ENCODE data around the gene OR7C1. TPM values are rescaled to one million over a fixed set of nuclear protein-coding genes. Genes with fewer than 3 reads are reported as not detected.
"Not testable (repeated sequence)": the region's sequence is repeated elsewhere in the genome, so short reads cannot be mapped to it uniquely, and the experiment has no call there.

Gene OR7C1
- total RNA-seq, 2 experiments from 2014 or later, result not detected

DNA sequence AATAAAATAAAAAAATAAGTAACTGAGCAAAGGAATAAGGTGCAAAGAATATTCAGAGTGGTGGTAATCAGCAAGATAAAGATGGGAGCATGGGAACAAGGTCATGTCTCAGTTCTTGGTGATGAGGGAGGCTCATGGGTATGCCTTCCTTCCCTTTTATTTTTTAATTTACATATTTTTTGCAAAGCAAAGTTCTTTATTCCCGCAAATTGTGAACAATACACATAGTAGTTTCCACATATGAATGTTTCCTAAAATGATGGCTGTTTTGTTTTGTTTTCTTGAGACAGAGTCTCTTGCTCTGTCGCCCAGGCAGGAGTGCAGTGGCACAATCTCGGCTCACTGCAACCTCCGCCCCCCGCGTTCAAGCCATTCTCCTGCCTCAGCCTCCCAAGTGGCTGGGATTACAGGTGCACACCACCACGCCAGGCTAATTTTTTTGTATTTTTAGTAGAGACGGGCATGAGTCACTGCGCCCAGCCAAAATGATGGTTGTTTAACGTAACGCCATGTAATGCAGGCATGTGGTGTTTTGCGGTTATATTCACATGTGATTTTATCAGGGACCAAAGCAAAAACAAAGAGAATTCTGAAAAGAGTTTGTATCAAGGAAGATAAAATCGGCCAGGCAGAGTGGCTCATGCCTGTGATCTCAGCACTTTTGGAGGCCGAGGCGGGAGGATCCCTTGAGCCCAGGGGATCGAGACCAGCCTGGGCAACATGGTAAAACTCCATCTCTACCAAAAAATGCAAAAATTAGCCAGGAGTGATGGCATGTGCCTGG is 52.2 kb downstream of the OR7C1 start:
- no peaks in the 10 kb centered on the region for H3K9me3 Mint-ChIP-seq
- intact Hi-C loops (cut with micrococcal nuclease), result loop anchor here (10.0 kb wide), 1 partner anchor 208 kb away; the partner anchor contains the start of gene NDUFB7
- CTCF ChIA-PET, result interaction anchor here (0.9 kb wide), 1 partner anchor 83 kb away, joined by 3 read pairs; no protein-coding TSS in a partner anchor

DNA sequence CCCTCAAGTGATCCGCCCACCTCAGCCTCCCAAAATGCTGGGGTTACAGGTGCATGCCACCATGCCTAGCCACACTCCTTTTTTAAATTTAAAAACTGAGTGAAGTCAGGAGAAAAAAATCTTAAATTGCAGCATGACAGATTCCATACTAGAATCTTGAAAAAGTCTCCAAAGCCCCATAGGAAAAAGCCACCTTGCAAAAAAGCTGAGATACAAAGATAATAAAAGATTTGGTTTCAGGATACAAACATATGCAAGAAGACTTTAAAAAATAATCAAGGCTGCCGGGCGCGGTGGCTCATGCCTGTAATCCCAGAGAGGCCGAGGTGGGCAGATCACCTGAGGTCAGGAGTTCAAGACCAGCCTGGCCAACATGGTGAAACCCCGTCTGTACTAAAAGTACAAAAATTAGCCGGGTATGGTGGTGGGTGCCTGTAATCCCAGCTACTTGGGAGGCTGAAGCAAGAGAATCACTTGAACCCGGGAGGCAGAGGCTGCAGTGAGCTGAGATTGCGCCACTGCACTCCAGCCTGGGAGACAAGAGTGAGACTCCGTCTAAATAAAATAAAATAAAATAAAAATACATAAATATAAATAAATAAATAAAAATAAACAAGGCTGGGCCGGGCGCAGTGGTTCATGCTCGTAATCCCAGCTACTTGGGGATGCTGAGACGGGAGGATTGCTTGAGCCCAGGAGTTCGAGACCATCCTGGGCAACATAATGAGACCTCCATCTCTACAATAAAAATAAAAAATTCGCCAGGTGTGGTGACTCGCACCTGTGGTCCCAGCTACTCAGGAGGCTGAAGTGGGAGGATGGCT is 53.1 kb downstream of the OR7C1 start:
- DNase-seq, H3K9me3 Mint-ChIP-seq, POLR2A ChIA-PET, H3K27ac Mint-ChIP-seq, H3K4me3 Mint-ChIP-seq, H3K36me3 Mint-ChIP-seq, CTCF ChIA-PET: not testable (repeated sequence)
- peaks cover 27% of the 10 kb centered on the region for H3K27me3 Mint-ChIP-seq
- intact Hi-C loops (cut with micrococcal nuclease), result loop anchor here (10.0 kb wide), 1 partner anchor 207 kb away; the partner anchor contains the start of gene NDUFB7
- peaks cover 16% of the 10 kb centered on the region for H3K4me1 Mint-ChIP-seq (ENCODE audit: low read depth)

More for the DNA sequence above, 52.2 kb downstream of the OR7C1 start:
- no peak for DNase-seq
- peaks cover 16% of the 10 kb centered on the region for H3K4me1 Mint-ChIP-seq (ENCODE audit: low read depth)
- H3K27ac Mint-ChIP-seq, result no peak overlapping the region
- peaks cover 21% of the 10 kb centered on the region for H3K27me3 Mint-ChIP-seq
- POLR2A ChIA-PET, result no interaction called here
- H3K4me3 Mint-ChIP-seq, result no peak overlapping the region
- H3K36me3 Mint-ChIP-seq, result no peaks in the 10 kb centered on the region

DNA sequence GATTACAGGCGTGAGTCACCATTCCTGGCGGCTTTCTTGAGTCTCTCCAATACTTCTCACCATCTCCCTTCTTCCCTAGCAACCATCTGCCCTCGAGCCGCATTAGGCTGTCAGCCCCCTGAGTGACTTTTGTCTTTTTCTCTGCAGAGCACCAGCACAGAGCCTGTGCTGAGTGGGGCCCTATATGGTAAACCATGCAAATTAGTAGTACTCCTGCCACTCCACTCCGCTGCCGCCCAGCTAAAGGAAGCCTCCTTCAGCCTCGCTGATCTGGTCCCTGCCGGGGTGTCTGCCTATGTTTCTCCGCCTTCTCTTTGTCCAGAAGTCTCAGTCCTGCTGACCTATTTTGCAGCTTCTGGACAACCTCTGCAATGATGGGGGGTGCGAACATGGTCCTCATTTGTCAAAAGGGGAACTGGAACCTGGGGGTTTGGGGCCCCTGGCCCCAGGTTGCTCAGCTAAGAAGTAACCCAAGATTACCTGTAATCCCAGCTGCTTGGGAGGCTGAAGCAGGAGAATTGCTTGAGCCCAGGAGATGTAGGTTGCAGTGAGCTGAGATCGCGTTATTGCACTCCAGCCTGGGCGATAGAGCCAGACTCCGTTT is 54.3 kb downstream of the OR7C1 start:
- H3K27me3 Mint-ChIP-seq, result peaks cover 34% of the 10 kb centered on the region
- DNase-seq, POLR2A ChIA-PET, H3K4me3 Mint-ChIP-seq, H3K27ac Mint-ChIP-seq, H3K36me3 Mint-ChIP-seq, CTCF ChIA-PET, H3K9me3 Mint-ChIP-seq: not testable (repeated sequence)
- peaks cover 14% of the 10 kb centered on the region for H3K4me1 Mint-ChIP-seq (ENCODE audit: low read depth)
- intact Hi-C loops (cut with micrococcal nuclease), result loop anchor here (10.0 kb wide), 1 partner anchor 206 kb away; the partner anchor contains the start of gene NDUFB7

DNA sequence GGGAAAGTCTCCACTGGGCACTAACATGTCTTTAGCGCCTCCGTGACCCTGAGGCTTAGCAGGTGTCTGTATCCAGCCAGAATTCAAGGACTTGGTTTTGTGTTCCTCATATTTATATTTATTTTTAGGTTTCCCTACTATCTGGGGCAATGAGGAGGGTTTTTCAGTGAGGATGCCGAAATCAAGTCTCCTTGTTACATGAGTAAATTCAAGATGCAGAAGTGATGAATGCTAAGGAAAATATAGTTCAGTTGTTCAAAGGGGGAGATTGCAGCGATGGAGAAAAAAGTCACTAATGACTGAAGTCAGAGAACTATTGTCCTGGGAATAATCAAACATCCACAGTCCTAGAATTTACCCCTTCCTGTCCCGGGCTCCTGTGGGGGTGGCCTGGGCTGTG is 55.8 kb downstream of the OR7C1 start:
- no peaks in the 10 kb centered on the region for H3K36me3 Mint-ChIP-seq
- no peaks in the 10 kb centered on the region for H3K9me3 Mint-ChIP-seq
- peaks cover 6% of the 10 kb centered on the region for H3K4me1 Mint-ChIP-seq (ENCODE audit: low read depth)
- ChIA-PET POLR2A (no interaction called here), CTCF (no interaction called here)
- no peak for DNase-seq
- H3K27ac Mint-ChIP-seq, result no peak overlapping the region
- H3K27me3 Mint-ChIP-seq, result peaks cover 32% of the 10 kb centered on the region
- no peak overlapping the region for H3K4me3 Mint-ChIP-seq
- intact Hi-C loops (cut with micrococcal nuclease), result no loop called here

DNA sequence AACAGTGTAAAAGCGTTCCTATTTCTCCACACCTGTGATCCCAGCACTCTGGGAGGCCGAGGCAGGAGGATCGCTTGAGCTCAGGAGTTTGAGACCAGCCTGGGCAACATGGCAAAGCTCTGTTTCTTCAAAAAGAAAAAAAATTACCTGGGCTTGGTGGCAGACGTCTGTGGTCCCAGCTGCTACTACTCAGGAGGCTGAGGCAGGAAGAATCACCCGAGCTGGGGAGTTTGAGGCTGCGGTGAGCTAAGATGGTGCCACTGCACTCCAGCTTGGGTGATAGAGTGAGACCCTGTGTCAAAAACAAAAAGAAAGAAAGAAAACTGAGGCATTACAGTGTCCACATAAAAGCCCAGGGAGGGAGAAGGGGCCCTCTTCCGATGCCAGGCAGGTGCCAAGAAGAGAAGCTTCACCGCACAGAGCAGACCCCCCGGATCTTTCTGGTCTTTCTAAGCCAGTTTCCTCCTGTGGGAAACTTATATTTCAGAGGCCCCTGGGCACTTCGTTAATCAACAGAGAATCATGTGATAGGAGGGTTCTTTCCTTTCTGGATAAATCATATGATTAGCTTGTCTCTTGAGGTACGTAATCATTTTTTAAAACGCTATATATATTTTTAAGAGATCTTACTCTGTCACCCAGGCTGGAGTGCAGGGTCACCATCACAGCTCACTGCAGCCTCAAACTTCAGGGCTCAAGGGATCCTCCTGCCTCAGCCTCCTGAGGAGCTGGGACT is 56.7 kb downstream of the OR7C1 start, which contains the start of gene ADGRE2:
Gene ADGRE2, minus strand, starts transcription at position 451 of the 736 bp plus-strand sequence. CDS start 1,804 bp downstream, outside the sequence.
- H3K27ac Mint-ChIP-seq; H3K4me3 Mint-ChIP-seq; DNase-seq; H3K9me3 Mint-ChIP-seq; H3K4me1 Mint-ChIP-seq (ENCODE audit: low read depth); intact Hi-C loops (cut with micrococcal nuclease); POLR2A ChIA-PET; CTCF ChIA-PET; H3K36me3 Mint-ChIP-seq: not testable (repeated sequence)
- H3K27me3 Mint-ChIP-seq, result peaks cover 32% of the 10 kb centered on the region

DNA sequence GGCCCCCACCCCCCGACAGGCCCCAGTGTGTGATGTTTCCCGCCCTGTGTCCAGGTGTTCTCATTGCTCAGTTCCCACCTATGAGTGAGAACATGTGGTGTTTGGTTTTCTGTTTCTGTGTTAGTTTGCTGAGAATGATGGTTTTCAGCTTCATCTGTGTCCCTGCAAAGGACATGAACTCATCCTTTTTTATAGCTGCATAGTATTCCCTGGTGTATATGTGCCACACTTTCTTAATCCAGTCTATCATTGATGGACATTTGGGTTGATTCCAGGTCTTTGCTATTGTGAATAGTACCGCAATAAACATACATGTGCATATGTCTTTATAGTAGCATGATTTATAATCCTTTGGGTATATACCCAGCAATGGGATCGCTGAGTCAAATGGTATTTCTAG is 57.3 kb downstream of the OR7C1 start:
- POLR2A ChIA-PET; H3K9me3 Mint-ChIP-seq; CTCF ChIA-PET; DNase-seq; H3K36me3 Mint-ChIP-seq; H3K4me3 Mint-ChIP-seq; intact Hi-C loops (cut with micrococcal nuclease); H3K4me1 Mint-ChIP-seq (ENCODE audit: low read depth); H3K27ac Mint-ChIP-seq: not testable (repeated sequence)
- H3K27me3 Mint-ChIP-seq, result peaks cover 27% of the 10 kb centered on the region

DNA sequence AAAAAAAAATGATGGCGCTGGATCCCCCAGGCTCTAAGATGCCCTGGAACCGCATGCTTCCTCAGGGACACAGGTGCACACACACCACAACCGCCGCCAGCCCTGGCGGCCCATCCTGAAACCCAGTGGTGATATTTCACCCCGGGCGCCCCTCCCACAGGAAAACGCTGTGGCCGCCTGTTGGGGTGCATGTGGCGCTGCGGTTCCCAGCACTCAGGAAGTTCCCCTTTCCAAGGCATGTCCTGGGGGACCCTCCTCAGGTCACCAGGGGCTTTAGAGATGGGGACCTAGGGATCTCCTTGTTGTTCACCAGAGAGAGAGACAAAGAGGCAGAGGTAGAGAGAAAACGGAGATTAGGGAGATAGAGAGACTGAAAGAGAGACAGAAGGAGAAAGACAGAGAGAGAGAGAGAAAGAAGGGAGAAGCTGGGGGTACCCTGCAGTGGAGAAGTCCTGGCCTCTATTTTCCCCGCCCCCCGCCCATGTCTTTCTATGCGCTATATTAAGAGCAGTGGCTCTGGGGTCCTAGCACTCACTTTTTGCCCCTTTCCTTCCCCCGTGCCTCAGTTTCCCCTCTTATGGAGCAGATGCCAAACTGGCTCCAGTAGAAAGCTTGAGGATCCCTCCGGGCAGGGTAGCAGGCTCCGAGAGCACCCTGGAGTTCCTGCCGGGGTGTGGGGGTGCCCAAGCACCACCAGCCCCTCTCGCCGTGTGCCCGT is 59.0 kb downstream of the OR7C1 start:
- POLR2A ChIA-PET, result interaction anchor here (0.7 kb wide), 1 partner anchor 389 kb away, joined by 3 read pairs; no protein-coding TSS in a partner anchor
- CTCF ChIA-PET, result no interaction called here
- Mint-ChIP-seq H3K27me3 (peaks cover 27% of the 10 kb centered on the region), H3K27ac (no peak overlapping the region), H3K4me1 (ENCODE audit: low read depth) (peaks cover 6% of the 10 kb centered on the region), H3K36me3 (no peaks in the 10 kb centered on the region), H3K4me3 (peak overlapping the region; percentile 20), H3K9me3 (no peaks in the 10 kb centered on the region)
- DNase-seq, result no peak
- intact Hi-C loops (cut with micrococcal nuclease), result no loop called here

DNA sequence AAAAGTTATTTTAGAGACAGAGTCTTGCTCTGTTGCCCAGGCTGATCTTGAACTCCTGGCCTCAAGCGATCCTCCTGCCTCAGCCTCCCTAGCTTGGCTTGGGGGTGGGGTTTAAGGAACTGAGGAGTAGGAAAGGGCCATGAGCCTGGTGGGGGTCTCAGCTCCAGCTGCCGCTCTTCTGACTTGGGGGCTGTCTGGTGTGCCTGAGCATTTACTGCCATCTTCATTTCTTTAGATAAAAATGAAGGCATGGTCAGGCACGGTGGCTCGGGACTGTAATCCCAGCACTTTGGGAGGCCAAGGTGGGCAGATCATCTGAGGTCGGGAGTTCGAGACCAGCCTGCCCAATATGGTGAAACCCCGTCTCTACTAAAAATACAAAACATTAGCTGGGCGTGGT is 59.7 kb downstream of the OR7C1 start:
- POLR2A ChIA-PET; H3K9me3 Mint-ChIP-seq; DNase-seq; H3K36me3 Mint-ChIP-seq; H3K4me1 Mint-ChIP-seq (ENCODE audit: low read depth); intact Hi-C loops (cut with micrococcal nuclease); H3K27ac Mint-ChIP-seq; H3K4me3 Mint-ChIP-seq: not testable (repeated sequence)
- CTCF ChIA-PET, result interaction anchor here (0.9 kb wide), 1 partner anchor 11 kb away, joined by 3 read pairs; no protein-coding TSS in a partner anchor
- H3K27me3 Mint-ChIP-seq, result peaks cover 27% of the 10 kb centered on the region

DNA sequence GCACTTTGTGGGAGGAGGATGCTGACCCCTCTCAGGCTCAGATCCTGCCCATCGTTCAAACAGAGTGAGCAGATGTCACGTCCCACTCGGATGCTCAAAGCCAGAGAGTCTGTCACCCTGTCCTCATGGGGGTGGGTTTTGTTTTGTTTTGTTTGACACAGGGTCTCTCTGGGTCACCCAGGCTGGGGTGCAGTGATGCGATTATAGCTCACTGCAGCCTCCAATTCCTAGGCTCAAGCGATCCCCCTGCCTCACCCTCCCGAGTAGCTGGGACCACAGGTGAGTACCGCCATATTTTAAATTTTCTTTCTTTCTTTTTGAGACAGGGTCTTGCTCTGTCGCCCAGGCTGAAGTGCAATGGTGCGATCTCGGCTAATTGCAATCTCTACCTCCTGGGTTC is 60.6 kb downstream of the OR7C1 start:
- no peak for DNase-seq
- Mint-ChIP-seq H3K4me3 (no peak overlapping the region), H3K36me3 (no peaks in the 10 kb centered on the region), H3K27ac (no peak overlapping the region), H3K9me3 (no peaks in the 10 kb centered on the region), H3K4me1 (ENCODE audit: low read depth) (peaks cover 6% of the 10 kb centered on the region), H3K27me3 (peaks cover 27% of the 10 kb centered on the region)
- ChIA-PET CTCF (interaction anchor here (0.9 kb wide), 1 partner anchor 12 kb away, joined by 3 read pairs; no protein-coding TSS in a partner anchor), POLR2A (no interaction called here)
- intact Hi-C loops (cut with micrococcal nuclease), result no loop called here

DNA sequence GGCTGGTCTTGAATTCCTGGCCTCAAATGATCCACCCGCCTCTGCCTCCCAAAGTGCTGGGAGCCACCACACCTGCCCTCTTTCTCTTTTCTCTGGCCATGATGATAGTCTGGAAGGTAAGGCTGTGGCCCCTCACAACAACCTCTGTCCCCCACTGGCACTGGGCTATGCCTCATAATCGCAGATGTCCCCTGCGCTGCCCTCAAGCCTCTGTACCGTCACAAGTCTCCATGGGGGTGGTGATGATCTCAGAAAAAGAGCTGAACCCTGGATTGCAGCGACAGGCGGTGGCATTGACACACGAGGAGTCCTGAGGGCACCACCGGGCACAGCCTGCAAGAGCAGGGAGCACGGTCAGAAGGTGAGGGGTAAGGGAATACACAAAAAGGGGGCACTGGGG is 61.3 kb downstream of the OR7C1 start:
- H3K4me3 Mint-ChIP-seq; H3K4me1 Mint-ChIP-seq (ENCODE audit: low read depth); DNase-seq; intact Hi-C loops (cut with micrococcal nuclease); H3K27ac Mint-ChIP-seq; CTCF ChIA-PET; H3K36me3 Mint-ChIP-seq; POLR2A ChIA-PET; H3K9me3 Mint-ChIP-seq: not testable (repeated sequence)
- H3K27me3 Mint-ChIP-seq, result peaks cover 24% of the 10 kb centered on the region

DNA sequence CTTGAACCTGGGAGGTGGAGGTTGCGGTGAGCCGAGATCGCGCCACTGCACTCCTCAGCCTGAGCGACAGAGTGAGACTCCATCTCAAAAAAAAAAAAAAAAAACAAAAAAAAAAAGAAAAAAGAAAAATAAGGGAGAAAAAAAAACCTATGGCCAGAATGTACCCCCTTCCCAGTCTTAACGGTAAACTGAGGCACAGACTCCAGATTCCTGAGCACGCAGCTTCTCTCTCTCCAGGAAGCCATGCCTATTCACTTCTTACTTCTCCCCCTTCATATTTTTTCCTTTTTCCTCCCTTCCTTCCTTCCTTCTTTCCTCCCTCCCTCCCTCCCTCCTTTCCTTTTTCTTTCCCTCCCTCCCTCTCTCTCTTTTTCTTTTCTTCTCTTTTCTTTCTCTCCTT is 62.0 kb downstream of the OR7C1 start:
- peaks cover 6% of the 10 kb centered on the region for H3K4me1 Mint-ChIP-seq (ENCODE audit: low read depth)
- POLR2A ChIA-PET, result no interaction called here

More for the DNA sequence above, 62.0 kb downstream of the OR7C1 start:
- H3K36me3 Mint-ChIP-seq, result no peaks in the 10 kb centered on the region
- H3K4me3 Mint-ChIP-seq, result no peak overlapping the region
- intact Hi-C loops (cut with micrococcal nuclease), result no loop called here
- no peaks in the 10 kb centered on the region for H3K9me3 Mint-ChIP-seq
- no peak overlapping the region for H3K27ac Mint-ChIP-seq
- peaks cover 23% of the 10 kb centered on the region for H3K27me3 Mint-ChIP-seq
- no peak for DNase-seq
- CTCF ChIA-PET, result no interaction called here
